ENCODE measurements around the gene SLC22A25.

DNA sequence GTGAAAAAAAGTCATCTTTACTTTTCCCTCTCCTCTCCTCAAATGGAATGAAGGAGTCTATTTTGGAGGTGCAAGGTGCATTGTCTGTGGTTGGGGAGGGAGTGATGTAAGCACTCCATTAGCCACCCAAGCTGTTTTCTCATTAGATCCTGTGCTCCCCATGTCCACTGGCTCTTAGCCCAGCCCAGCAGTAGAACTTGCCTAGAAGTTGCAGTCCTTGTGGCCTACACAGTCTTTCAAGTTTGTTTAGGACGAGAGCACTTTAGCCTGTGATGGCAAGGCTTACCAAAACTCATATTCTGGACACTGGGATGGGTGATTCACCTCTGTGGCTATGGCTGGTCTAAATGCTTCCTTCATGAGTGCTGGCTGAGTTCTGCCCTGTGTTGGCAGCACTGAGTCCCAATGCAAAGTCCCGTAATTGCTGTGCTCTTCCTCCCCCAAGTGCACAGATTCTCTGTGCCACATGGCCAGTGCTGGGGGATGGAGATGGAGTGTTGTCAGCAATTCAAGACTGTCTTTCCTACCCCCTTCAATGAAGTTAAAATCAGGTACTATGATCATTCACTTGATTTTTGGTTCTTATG lies 15.8 kb downstream of the SLC22A25 start:
- TF ChIP-seq EZH2 (optimal IDR thresholded peaks at IDR 0.05; ENCODE audit: low read depth, low read length), result no peak
- TF ChIP-seq, protein P1, sequence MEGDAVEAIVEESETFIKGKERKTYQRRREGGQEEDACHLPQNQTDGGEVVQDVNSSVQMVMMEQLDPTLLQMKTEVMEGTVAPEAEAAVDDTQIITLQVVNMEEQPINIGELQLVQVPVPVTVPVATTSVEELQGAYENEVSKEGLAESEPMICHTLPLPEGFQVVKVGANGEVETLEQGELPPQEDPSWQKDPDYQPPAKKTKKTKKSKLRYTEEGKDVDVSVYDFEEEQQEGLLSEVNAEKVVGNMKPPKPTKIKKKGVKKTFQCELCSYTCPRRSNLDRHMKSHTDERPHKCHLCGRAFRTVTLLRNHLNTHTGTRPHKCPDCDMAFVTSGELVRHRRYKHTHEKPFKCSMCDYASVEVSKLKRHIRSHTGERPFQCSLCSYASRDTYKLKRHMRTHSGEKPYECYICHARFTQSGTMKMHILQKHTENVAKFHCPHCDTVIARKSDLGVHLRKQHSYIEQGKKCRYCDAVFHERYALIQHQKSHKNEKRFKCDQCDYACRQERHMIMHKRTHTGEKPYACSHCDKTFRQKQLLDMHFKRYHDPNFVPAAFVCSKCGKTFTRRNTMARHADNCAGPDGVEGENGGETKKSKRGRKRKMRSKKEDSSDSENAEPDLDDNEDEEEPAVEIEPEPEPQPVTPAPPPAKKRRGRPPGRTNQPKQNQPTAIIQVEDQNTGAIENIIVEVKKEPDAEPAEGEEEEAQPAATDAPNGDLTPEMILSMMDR (IDR thresholded peaks at IDR 0.05; ENCODE audit: low read length), result no peak

Data from MM.1S (cell line).